Left lung (tissue), 10 donors: ENCODE data around the gene PIK3AP1. TPM values are rescaled to one million over a fixed set of nuclear protein-coding genes. Genes with fewer than 3 reads are reported as not detected.
"Not testable (repeated sequence)": the region's sequence is repeated elsewhere in the genome, so short reads cannot be mapped to it uniquely, and the experiment has no call there.

Experiments
- ATAC-seq: fragments of 200-7000 bp; cut with Tn5 transposase; one replicate; pipeline ENCODE4 v1.9.1; 2020; ENCODE audit warnings: moderate library complexity
- DNase-seq, 4 donors: peaks; one replicate each; pipeline ENCODE4 v3.0.0-alpha.2; 2013 to 2020
- H3K27ac ChIP-seq, 2 donors: fragments of 200-600 bp; sonication (generic) in 1 of 2; one replicate each; pipeline versions ENCODE4 v1.5.0 to v1.8.0; 2020 to 2021
- H3K27me3 ChIP-seq, 2 donors: fragments of 200-600 bp; sonication (generic) in 1 of 2; one replicate each; pipeline versions ENCODE4 v1.5.0 to v1.8.0; 2020 to 2021
- H3K36me3 ChIP-seq, 2 donors: fragments of 200-600 bp; sonication (generic) in 1 of 2; one replicate each; pipeline versions ENCODE4 v1.5.0 to v1.8.0; 2020 to 2021
- H3K4me1 ChIP-seq, 2 donors: fragments of 200-600 bp; one replicate each; pipeline ENCODE4 v1.8.0; 2021
- H3K4me3 ChIP-seq, 2 donors: fragments of 200-600 bp; sonication (generic) in 1 of 2; one replicate each; pipeline versions ENCODE4 v1.5.0 to v1.8.0; 2020 to 2021; ENCODE audit warnings: mild to moderate bottlenecking in 1 of 2
- H3K9me3 ChIP-seq, 2 donors: fragments of 200-600 bp; sonication (generic) in 1 of 2; one replicate each; pipeline versions ENCODE4 v1.5.0 to v1.8.0; 2020 to 2021
- CTCF ChIP-seq, 2 donors: fragments of 200-600 bp; sonication (generic) in 1 of 2; IDR thresholded peaks; one replicate each; pipeline versions ENCODE4 v1.5.0 to v1.8.0; 2021; ENCODE audit warnings: antibody characterized with exemption in 2 of 2
- intact Hi-C, 2 donors: fragments of 100-400 bp; cut with DNase I; formaldehyde crosslinking; loops; one replicate each; pipeline versions ENCODE4 v1.11.2 to v1.14.2; 2022
- polyA plus RNA-seq, 6 donors: library from polyadenylated mRNA; unstranded; fragments of 120-200 nt; gene quantifications; one replicate each; pipeline ENCODE4 v1.2.1, GENCODE V29; 2013; ENCODE audit not compliant: insufficient read length in 6 of 6
- total RNA-seq, 2 donors: library from RNA; stranded (reverse); fragmentation: NEBNext Ultra II Directional; extraction: Animal tissue kit (Norgen Biotek cat#: 25700); gene quantifications; one replicate each; pipeline ENCODE4 v1.2.1, GENCODE V29; 2021
- donor health status: DM: no; HTN: yes; CAD: no.
- donor health status: DM: no; HTN: no; CAD: no.

The PIK3AP1 gene
- total and polyA plus RNA-seq, 8 donors, result 2.3 to 91.3 (median 3.6) TPM

- Histone ChIP-seq H3K4me1 (no peaks in the 10 kb centered on the region), H3K36me3 (peaks cover 0 to 86% of the 10 kb centered on the region in 2 donors), H3K27me3 (no peaks in the 10 kb centered on the region), H3K27ac (no peak overlapping the region), H3K4me3 (no peak overlapping the region), H3K9me3 (no peaks in the 10 kb centered on the region)
- TF ChIP-seq CTCF (IDR thresholded peaks at IDR 0.05), result no peak
- intact Hi-C loops, result no loop called here
- ATAC-seq (no peak), DNase-seq (peak in 1 of 4 donors; percentile 26)
Measured at GRCh38 chr10:96556003-96556402, 164.3 kb downstream of the PIK3AP1 start.

GRCh38 chr10:96555330-96555729 lies 165.0 kb downstream of the PIK3AP1 start:
- no peaks in the 10 kb centered on the region for H3K4me1 ChIP-seq
- H3K4me3 ChIP-seq, result no peak overlapping the region
- H3K9me3 ChIP-seq, result no peaks in the 10 kb centered on the region
- intact Hi-C loops, result no loop called here
- TF ChIP-seq CTCF (IDR thresholded peaks at IDR 0.05), result no peak
- H3K36me3 ChIP-seq, result peaks cover 0 to 87% of the 10 kb centered on the region in 2 donors
- no peak overlapping the region for H3K27ac ChIP-seq
- ATAC-seq, result no peak
- no peak for DNase-seq
- no peaks in the 10 kb centered on the region for H3K27me3 ChIP-seq

DNA sequence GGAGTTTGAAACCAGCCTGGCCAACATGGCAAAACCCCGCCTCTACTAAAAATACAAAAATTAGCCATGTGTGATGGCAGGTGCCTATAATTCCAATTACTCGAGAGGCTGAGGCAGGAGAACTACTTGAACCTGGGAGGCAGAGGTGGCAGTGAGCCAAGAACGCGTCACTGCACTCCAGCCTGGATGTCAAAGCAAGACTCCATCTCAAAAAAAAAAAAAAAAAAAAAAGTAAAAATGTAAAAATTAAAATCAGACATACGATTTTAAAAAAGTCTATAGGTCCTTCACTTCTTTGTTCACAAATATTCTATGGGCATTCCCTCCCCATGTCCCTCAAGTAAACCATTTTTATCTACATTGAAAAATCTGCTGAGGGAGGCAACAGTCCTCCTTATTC lies 171.7 kb downstream of the PIK3AP1 start:
- no peaks in the 10 kb centered on the region for H3K4me1 ChIP-seq
- no peak for TF ChIP-seq CTCF (IDR thresholded peaks at IDR 0.05)
- intact Hi-C loops, result no loop called here
- ATAC-seq (no peak), DNase-seq (no peak)
- no peak overlapping the region for H3K4me3 ChIP-seq
- peaks cover 0 to 4% of the 10 kb centered on the region in 2 donors for H3K27me3 ChIP-seq
- peaks cover 0 to 88% of the 10 kb centered on the region in 2 donors for H3K36me3 ChIP-seq
- no peak overlapping the region for H3K27ac ChIP-seq
- no peaks in the 10 kb centered on the region for H3K9me3 ChIP-seq

GRCh38 chr10:96545558-96545957 lies 174.8 kb downstream of the PIK3AP1 start:
- intact Hi-C loops, H3K4me3 ChIP-seq, H3K27ac ChIP-seq, ATAC-seq, H3K27me3 ChIP-seq, H3K9me3 ChIP-seq, H3K4me1 ChIP-seq, DNase-seq: not testable (repeated sequence)
- H3K36me3 ChIP-seq, result peaks cover 0 to 89% of the 10 kb centered on the region in 2 donors

Other genes starting within 250 kb of the PIK3AP1 start
- under 1 TPM; 0.09 to 0.47 TPM for gene TLL2, start 206.6 kb downstream of the PIK3AP1 start, total RNA-seq
- under 1 TPM; 0.22 to 0.69 (median 0.29) TPM for gene TLL2, start 206.6 kb downstream of the PIK3AP1 start, polyA plus RNA-seq
- gene TM9SF3, start 133.5 kb downstream of the PIK3AP1 start, total RNA-seq, result 100 to 1,000 TPM; 134 to 145 TPM
- gene TM9SF3, start 133.5 kb downstream of the PIK3AP1 start, polyA plus RNA-seq, result 100 to 1,000 TPM; 128 to 161 (median 153) TPM
- 10 to 100 TPM; 27.3 to 29.6 TPM for gene LCOR, start 111.8 kb upstream of the PIK3AP1 start, total RNA-seq
- 10 to 100 TPM; 20.8 to 25.2 (median 22.1) TPM for gene LCOR, start 111.8 kb upstream of the PIK3AP1 start, polyA plus RNA-seq